K562 (cell line): Measurements from ENCODE around the gene CHAT. TPM values are rescaled to one million over a fixed set of nuclear protein-coding genes. Genes with fewer than 3 reads are reported as not detected.

Experiments used
- ATAC-seq: fragments of 200-7000 bp; cut with Tn5 transposase; 3 replicates; pipeline ENCODE4 v1.9.1; 2020; ENCODE audit warnings: moderate library complexity
- BruUV-seq: library from RNA; stranded (reverse); fragments of 400-500 nt; replicated peaks from 2 replicates; lab custom pipeline; 2021; lab: Mats Ljungman, UMichigan
- CTCF ChIA-PET: fragments of 300-600 bp; formaldehyde crosslinking; extraction: SDS; loops from one replicate; lab custom pipeline; 2021; ENCODE audit warnings: low intra/inter-chr PET ratio; lab: Yijun Ruan, JAX
- POLR2A ChIA-PET: fragments of 300-600, 350-650 bp; sonication (Branson Sonifier 250); formaldehyde crosslinking; extraction: SDS; loops from one replicate; lab custom pipeline; 2021; ENCODE audit warnings: antibody characterized with exemption, inconsistent platforms; lab: Yijun Ruan, JAX
- DNase-seq, 4 experiments: peaks; one replicate each; pipeline versions ENCODE4 v3.0.0 to v3.0.0-alpha.2; 2011 to 2018; ENCODE audit warnings: low spot score in 3 of 4, mixed read lengths in 3 of 4; ENCODE audit errors: extremely low read depth in 1 of 4
- FAIRE-seq: peaks from 2 replicates; lab custom pipeline; 2011; peaks lifted over from hg19 to GRCh38; lab: Jason Lieb, UNC
- H2AFZ ChIP-seq: 2 replicates; pipeline ENCODE4 v1.6.0; 2011; ENCODE audit warnings: low read depth, low read length, control low read depth, inconsistent platforms
- H3K27ac ChIP-seq: fragments of 200-600 bp; 3 replicates; pipeline ENCODE4 v1.8.0; 2011; ENCODE audit warnings: low read depth, mild to moderate bottlenecking, control low read depth, inconsistent platforms, low read length, moderate library complexity, mixed read lengths; ENCODE audit errors: extremely low read depth
- H3K27me3 ChIP-seq, 2 experiments: fragments of 300-600 bp in 1 of 2; 2 replicates in 1 of 2; 3 replicates in 1 of 2; pipeline versions ENCODE4 v1.6.0 to v1.8.0; 2011; ENCODE audit warnings: inconsistent platforms in 2 of 2, low read length in 2 of 2, mild to moderate bottlenecking in 1 of 2, mixed read lengths in 1 of 2, moderate library complexity in 1 of 2; ENCODE audit not compliant: control insufficient read depth in 2 of 2, insufficient read depth in 2 of 2
- H3K36me3 ChIP-seq: fragments of 300-600 bp; 3 replicates; pipeline ENCODE4 v1.8.0; 2011; ENCODE audit warnings: mild to moderate bottlenecking, low read length, inconsistent platforms; ENCODE audit not compliant: control insufficient read depth, insufficient read depth
- H3K4me1 ChIP-seq, 2 experiments: fragments of 200-600 bp in 1 of 2; replicated peaks in 1 of 2; 2 replicates in 1 of 2; 3 replicates in 1 of 2; pipeline versions ENCODE4 v1.5.1 to v1.8.0; 2011; ENCODE audit warnings: inconsistent platforms in 2 of 2, low read length in 2 of 2, mild to moderate bottlenecking in 1 of 2, mixed read lengths in 1 of 2, moderate library complexity in 1 of 2; ENCODE audit not compliant: control insufficient read depth in 2 of 2, insufficient read depth in 2 of 2
- H3K4me2 ChIP-seq: 2 replicates; pipeline ENCODE4 v1.6.1; 2011; ENCODE audit warnings: low read length, control low read depth, inconsistent platforms, mixed read lengths; ENCODE audit not compliant: insufficient read depth
- H3K4me3 ChIP-seq: fragments of 200-600 bp; sonication (generic), shearing (Covaris generic); 2 replicates; pipeline ENCODE4 v1.5.1; 2016; ENCODE audit warnings: control low read depth, inconsistent platforms
- H3K79me2 ChIP-seq: fragments of 200-600 bp; 3 replicates; pipeline ENCODE4 v1.8.0; 2011; ENCODE audit warnings: low read length, inconsistent platforms; ENCODE audit not compliant: control insufficient read depth, insufficient read depth
- H3K9ac ChIP-seq, 2 experiments: 2 replicates each; pipeline versions ENCODE4 v1.6.0 to v1.6.1; 2011; ENCODE audit warnings: low read depth in 2 of 2, low read length in 2 of 2, control low read depth in 1 of 2, inconsistent platforms in 1 of 2, mild to moderate bottlenecking in 1 of 2, mixed read lengths in 1 of 2; ENCODE audit not compliant: insufficient read depth in 1 of 2
- H3K9me1 ChIP-seq: one replicate; pipeline ENCODE4 v1.6.0; 2011; ENCODE audit warnings: inconsistent platforms, mild to moderate bottlenecking, low read length, moderate library complexity; ENCODE audit not compliant: control insufficient read depth, insufficient read depth
- H3K9me3 ChIP-seq: replicated peaks from 2 replicates; pipeline ENCODE4 v1.5.1; 2011; ENCODE audit warnings: low read depth, low read length, inconsistent platforms; ENCODE audit not compliant: control insufficient read depth, insufficient read depth
- H4K20me1 ChIP-seq: replicated peaks from 2 replicates; pipeline ENCODE4 v1.6.1; 2011; ENCODE audit warnings: low read length, inconsistent platforms, mixed read lengths; ENCODE audit not compliant: control insufficient read depth, insufficient read depth
- ARID3A ChIP-seq: IDR thresholded peaks from 2 replicates; pipeline ENCODE4 v1.6.1; 2012; ENCODE audit warnings: low read depth, low read length, improper control_type of control experiment, borderline replicate concordance
- BMI1 ChIP-seq: fragments of 150-350 bp; IDR thresholded peaks from 2 replicates; pipeline ENCODE4 v1.6.1; 2014; ENCODE audit warnings: low read length
- CC2D1A ChIP-seq: fragments of 450-650 bp; IDR thresholded peaks from 2 replicates; pipeline ENCODE4 v1.6.1; 2017; ENCODE audit warnings: mild to moderate bottlenecking
- DNMT1 ChIP-seq: fragments of 450-650 bp; IDR thresholded peaks from 2 replicates; pipeline ENCODE4 v1.6.1; 2016; ENCODE audit warnings: antibody characterized with exemption, mild to moderate bottlenecking
- ELK3 ChIP-seq: fragments of 450-650 bp; formaldehyde crosslinking; IDR thresholded peaks from 2 replicates; pipeline ENCODE4 v1.4.0; 2020; ENCODE audit warnings: mild to moderate bottlenecking
- HDAC1 ChIP-seq, 2 experiments: fragments of 450-650 bp; IDR thresholded peaks; 2 replicates each; pipeline ENCODE4 v1.6.1; 2016 to 2017; ENCODE audit warnings: inconsistent platforms in 1 of 2, mild to moderate bottlenecking in 1 of 2, moderate library complexity in 1 of 2
- HNRNPLL ChIP-seq: fragments of 200-400 bp; formaldehyde crosslinking; IDR thresholded peaks from 2 replicates; pipeline ENCODE4 v1.6.1; 2017; ENCODE audit warnings: low read length, low read depth, mild to moderate bottlenecking; ENCODE audit not compliant: poor library complexity, severe bottlenecking
- MCM5 ChIP-seq: fragments of 450-650 bp; IDR thresholded peaks from 2 replicates; pipeline ENCODE4 v1.6.1; 2016; ENCODE audit warnings: low read depth
- NR3C1 ChIP-seq: sonication (generic); formaldehyde crosslinking; IDR thresholded peaks from 2 replicates; pipeline ENCODE4 v1.8.1; 2022; ENCODE audit warnings: missing genetic modification reagents
- OTX1 ChIP-seq: fragments of 450-650 bp; formaldehyde crosslinking; IDR thresholded peaks from 2 replicates; pipeline ENCODE4 v1.4.0; 2022; ENCODE audit warnings: mild to moderate bottlenecking
- SLC30A9 ChIP-seq: fragments of 250-450 bp; sonication (Bioruptor Pico); IDR thresholded peaks from 2 replicates; pipeline ENCODE4 v1.8.0; 2022; ENCODE audit warnings: mild to moderate bottlenecking, moderate library complexity
- SRF ChIP-seq, 2 experiments: fragments of 250-450, 450-650 bp in 1 of 2; sonication (Bioruptor Pico) in 1 of 2; sonication (generic) in 1 of 2; formaldehyde crosslinking; IDR thresholded peaks; 2 replicates each; pipeline versions ENCODE4 v1.5.0 to v1.5.1; 2020 to 2022; ENCODE audit warnings: mild to moderate bottlenecking in 1 of 2, missing genetic modification reagents in 1 of 2
- ZNF263 ChIP-seq: sonication (generic); formaldehyde crosslinking; IDR thresholded peaks from 2 replicates; pipeline ENCODE4 v1.8.0; 2022; ENCODE audit warnings: mild to moderate bottlenecking, missing genetic modification reagents, borderline replicate concordance
- WGBS: fragments of 100-300 bp; shearing (Covaris generic); methylation state at CpG from one replicate; pipeline ENCODE4 v1.1.6; 2016; ENCODE audit warnings: low coverage, mixed read lengths; ENCODE audit not compliant: insufficient coverage; ENCODE audit errors: missing lambda C conversion rate; 5-methylcytosine and 5-hydroxymethylcytosine counted together
- in situ Hi-C: fragments of 300-500 bp; cut with MboI; formaldehyde crosslinking; loops from 4 replicates; pipeline ENCODE4 v1.15.0; 2018; ENCODE audit warnings: inconsistent platforms, mixed read lengths
- intact Hi-C: fragments of 100-400 bp; cut with micrococcal nuclease; formaldehyde crosslinking; loops from 2 replicates; pipeline ENCODE4 v1.14.2; 2022
- polyA plus RNA-seq, 8 experiments: library from polyadenylated mRNA; depleted of rRNA in 4 of 8; stranded (reverse) in 5 of 8; unstranded in 3 of 8; fragments of >200 nt; fragmentation: Nextera tagmentation in 2 of 8; fragmentation: Illumina TruSeq in 1 of 8; extraction: Ambion mirVana in 2 of 8; extraction: Trizol in 1 of 8; gene quantifications; 2 replicates each; pipeline versions ENCODE4 v1.2.1 to v1.2.3, GENCODE V29; 2011 to 2014; ENCODE audit warnings: inconsistent platforms in 1 of 8, missing spikeins in 1 of 8
- total RNA-seq, 7 experiments: library from RNA; depleted of rRNA in 6 of 7; stranded (reverse); fragments of >200 nt in 6 of 7; fragmentation: Illumina TruSeq in 2 of 7; extraction: Trizol in 2 of 7; gene quantifications; 2 replicates each; pipeline versions ENCODE4 v1.2.1 to v1.2.3, GENCODE V29; 2011 to 2021; ENCODE audit warnings: low replicate concordance in 1 of 7

The CHAT gene
- total and polyA plus RNA-seq, 9 of the 15 experiments (the other 6 are each of a cell fraction or from before 2014, with no cell fraction given) = not detected

- BruUV-seq = no TSS peak
- 0 out of 2 replicates have a peak, but pooled peaks cover 4% of the 10 kb centered on the region for H4K20me1 ChIP-seq
- H3K4me3 ChIP-seq = no peak overlapping the region
- H3K9me3 ChIP-seq = no peaks in the 10 kb centered on the region
- FAIRE-seq (no peak), DNase-seq (no peak), ATAC-seq (no peak)
- no peaks in the 10 kb centered on the region for H3K36me3 ChIP-seq
- no peak overlapping the region for H3K4me2 ChIP-seq
- in situ Hi-C loops = no loop called here
- intact Hi-C loops = no loop called here
- H3K27me3 ChIP-seq = peaks cover 0 to 38% of the 10 kb centered on the region in 2 experiments
- no peak overlapping the region for H3K9ac ChIP-seq
- POLR2A ChIA-PET = no interaction called here
- H3K79me2 ChIP-seq = no peaks in the 10 kb centered on the region
- no peak overlapping the region for H3K27ac ChIP-seq
- WGBS = 2% methylated on average over 6 of the region's 6 CpGs
- H3K4me1 ChIP-seq = no peaks in the 10 kb centered on the region
- no peak overlapping the region for H2AFZ ChIP-seq
- CTCF ChIA-PET = no interaction called here
- TF ChIP-seq NR3C1 (no peak), CC2D1A (no peak)
- no peaks in the 10 kb centered on the region for H3K9me1 ChIP-seq
These were observed 49.8 kb downstream of the CHAT start for GRCh38 chr10:49663596-49663995.

GRCh38 chr10:49664006-49664841, 50.4 kb downstream of the CHAT start:
- no TSS peak for BruUV-seq
- Histone ChIP-seq H3K4me2 (no peak overlapping the region), H3K4me1 (no peaks in the 10 kb centered on the region), H3K9me1 (no peaks in the 10 kb centered on the region), H3K79me2 (no peaks in the 10 kb centered on the region), H3K4me3 (no peak overlapping the region), H4K20me1 (0 out of 2 replicates have a peak, but pooled peaks cover 4% of the 10 kb centered on the region), H3K27ac (no peak overlapping the region), H3K36me3 (no peaks in the 10 kb centered on the region), H3K9ac (no peak overlapping the region), H3K27me3 (peaks cover 0 to 44% of the 10 kb centered on the region in 2 experiments), H3K9me3 (no peaks in the 10 kb centered on the region), H2AFZ (no peak overlapping the region)
- POLR2A ChIA-PET = no interaction called here
- no peak for FAIRE-seq
- intact Hi-C loops (no loop called here), in situ Hi-C loops (no loop called here)
- CTCF ChIA-PET = no interaction called here
- DNase-seq = no peak
- no peak for ATAC-seq
- 0% methylated on average over 7 of the region's 7 CpGs for WGBS
- TF ChIP-seq SLC30A9 (CRISPR knock-in tag) (no peak), SRF (CRISPR knock-in tag; IDR thresholded peaks at IDR 0.05) (no peak), ELK3 (CRISPR knock-in tag) (no peak), HDAC1 (IDR thresholded peaks at IDR 0.05) (no peak), HNRNPLL (no peak), MCM5 (no peak), ZNF263 (no peak), DNMT1 (no peak), OTX1 (CRISPR knock-in tag) (no peak), BMI1 (no peak), ARID3A (no peak)
